Left ventricle myocardium inferior (tissue), 1 donor: ENCODE data around the gene GALK1. TPM values are rescaled to one million over a fixed set of nuclear protein-coding genes. Genes with fewer than 3 reads are reported as not detected.

Experiments
- DNase-seq: peaks from one replicate; pipeline ENCODE4 v3.0.0-alpha.2; 2020
- H3K27ac ChIP-seq: fragments of 200-600 bp; replicated peaks from 2 replicates; pipeline ENCODE4 v1.8.0; 2021
- H3K27me3 ChIP-seq: fragments of 200-600 bp; 2 replicates; pipeline ENCODE4 v1.8.0; 2021; ENCODE audit warnings: low read depth
- H3K36me3 ChIP-seq: fragments of 200-600 bp; 2 replicates; pipeline ENCODE4 v1.8.0; 2021
- H3K4me1 ChIP-seq: fragments of 200-600 bp; 2 replicates; pipeline ENCODE4 v1.8.0; 2021
- H3K4me3 ChIP-seq: fragments of 200-600 bp; 2 replicates; pipeline ENCODE4 v1.8.0; 2021; ENCODE audit warnings: mild to moderate bottlenecking, moderate library complexity
- H3K9me3 ChIP-seq: fragments of 200-600 bp; replicated peaks from 2 replicates; pipeline ENCODE4 v1.8.0; 2021
- CTCF ChIP-seq: fragments of 200-600 bp; IDR thresholded peaks from 2 replicates; pipeline ENCODE4 v1.8.0; 2021; ENCODE audit warnings: antibody characterized with exemption, mild to moderate bottlenecking, borderline replicate concordance
- intact Hi-C: fragments of 100-400 bp; cut with micrococcal nuclease; formaldehyde crosslinking; loops from one replicate; pipeline ENCODE4 v1.11.0; 2022
- total RNA-seq: library from RNA; stranded (reverse); fragmentation: NEBNext Ultra II Directional; extraction: Animal tissue kit (Norgen Biotek cat#: 25700); gene quantifications from one replicate; pipeline ENCODE4 v1.2.1, GENCODE V29; 2021
- donor health status: DM: no; HTN: yes; CAD: no; lungs with severe emphysema.

The GALK1 gene
- total RNA-seq, 1 donor from 2014 or later: 19.1 TPM

DNA sequence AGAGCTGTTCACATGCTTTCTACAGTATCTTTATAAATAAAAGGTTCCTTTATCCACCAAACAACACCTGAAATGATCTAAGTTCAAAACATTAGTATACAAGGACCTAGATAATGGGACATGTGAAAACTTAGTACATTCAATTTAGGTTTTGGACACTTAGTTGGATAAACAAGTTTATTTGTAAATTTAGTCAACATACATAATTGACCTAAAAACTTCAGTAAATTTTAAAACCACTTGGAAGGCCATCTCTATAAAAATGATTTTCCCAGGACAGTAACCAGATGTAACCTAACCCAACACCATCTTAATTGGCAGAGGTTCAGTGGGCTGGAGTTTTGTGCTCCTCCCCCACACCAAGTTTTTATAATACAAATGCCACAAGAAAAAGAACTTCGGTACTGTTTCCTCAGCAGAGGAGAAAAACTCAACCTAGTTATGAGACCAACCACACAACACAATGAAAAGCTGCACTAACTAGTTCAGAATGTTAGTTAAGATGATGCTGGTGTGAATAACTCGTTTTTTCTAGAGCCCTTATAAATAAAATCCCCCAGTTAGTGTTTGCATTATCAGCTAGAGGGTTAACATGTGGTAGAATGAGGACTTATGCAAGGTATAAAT, 12.4 kb upstream of the GALK1 start:
- H3K36me3 ChIP-seq: peaks cover 51% of the 10 kb centered on the region

DNA sequence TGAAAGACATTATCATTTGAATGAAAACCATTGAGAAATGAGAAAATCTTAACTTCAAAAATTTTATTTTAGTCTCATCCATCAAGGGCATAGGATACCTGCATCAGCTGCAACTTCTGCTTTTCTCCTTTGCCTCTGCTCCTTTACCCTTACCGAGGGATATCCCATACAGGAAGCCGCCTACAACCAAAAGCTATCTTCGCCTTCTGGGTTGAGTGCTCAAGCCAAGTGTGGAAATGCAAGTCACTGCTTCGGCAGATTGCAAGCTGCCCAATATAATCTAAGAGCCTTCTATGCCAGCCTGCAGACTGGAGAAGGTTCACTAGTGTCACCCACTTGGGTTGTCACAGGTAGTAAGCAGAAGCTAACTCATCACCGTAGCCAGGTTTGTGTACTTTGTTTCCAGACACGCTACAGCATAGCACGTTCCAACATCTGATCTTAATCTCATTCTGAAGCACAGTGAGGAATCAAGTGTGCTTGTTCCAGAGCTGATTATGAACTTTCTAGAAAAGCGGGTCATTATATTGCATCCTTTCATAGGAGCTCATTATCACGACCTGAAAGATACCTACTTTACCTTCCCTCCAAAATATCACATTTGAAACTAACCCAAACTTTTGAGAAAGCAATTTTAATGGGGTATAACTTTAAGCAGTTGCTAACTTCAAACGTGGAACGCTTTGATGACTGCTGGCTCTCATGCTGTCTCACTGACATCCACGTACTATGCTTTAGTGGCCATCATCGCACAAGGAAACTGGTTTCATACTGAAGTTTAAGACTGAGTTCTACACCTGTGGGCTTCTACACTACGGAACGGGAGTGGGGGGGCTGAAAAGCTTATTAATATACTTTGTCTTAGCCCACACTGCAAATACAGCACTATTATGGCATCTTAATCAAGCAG, 11.6 kb upstream of the GALK1 start:
- Histone ChIP-seq H3K9me3 (no peaks in the 10 kb centered on the region), H3K4me3 (peak overlapping the region; percentile 97), H3K27me3 (no peaks in the 10 kb centered on the region), H3K27ac (peak overlapping the region; percentile 97), H3K36me3 (peaks cover 51% of the 10 kb centered on the region), H3K4me1 (peaks cover 54% of the 10 kb centered on the region)
- intact Hi-C loops: no loop called here
- DNase-seq: no peak
- TF ChIP-seq CTCF: no peak

More for the DNA sequence above, 12.4 kb upstream of the GALK1 start:
- Histone ChIP-seq H3K27ac (peak overlapping the region; percentile 97), H3K4me3 (peak overlapping the region; percentile 97), H3K4me1 (peaks cover 54% of the 10 kb centered on the region), H3K27me3 (no peaks in the 10 kb centered on the region), H3K9me3 (no peaks in the 10 kb centered on the region)
- intact Hi-C loops: no loop called here
- TF ChIP-seq CTCF: no peak
- no peak for DNase-seq

DNA sequence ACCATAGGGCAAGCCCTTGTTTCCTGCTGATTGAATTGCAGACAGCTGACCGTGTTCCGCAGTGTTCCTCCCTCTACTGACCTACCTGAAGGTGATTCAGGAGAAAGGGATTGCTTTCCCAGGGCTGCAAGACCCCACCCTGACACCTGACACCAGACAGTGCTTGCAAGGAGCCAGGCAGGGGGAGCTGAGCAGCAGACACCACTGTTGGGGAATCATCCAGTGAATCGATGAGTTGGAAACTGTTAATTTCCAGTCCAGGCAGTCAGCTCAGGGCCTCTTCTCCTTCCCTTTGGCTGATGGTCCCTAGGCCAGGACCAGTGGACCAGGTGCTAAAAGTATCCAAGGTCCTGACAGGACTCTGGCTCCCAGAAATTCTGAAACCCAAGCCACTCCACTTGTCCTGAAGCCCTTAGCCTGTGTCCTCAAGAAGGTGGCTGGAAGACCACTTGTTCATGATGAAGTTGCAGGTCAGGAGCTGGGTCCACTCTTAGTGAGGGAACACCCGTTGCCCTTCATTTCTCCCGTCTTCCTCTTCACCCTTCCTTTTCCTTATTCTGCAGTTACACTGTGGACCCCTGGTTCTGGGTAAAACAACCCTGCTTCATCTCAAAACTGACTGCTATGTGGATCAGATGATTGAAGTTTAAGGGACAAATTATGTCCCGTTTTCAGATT, 10.1 kb upstream of the GALK1 start:
- H3K9me3 ChIP-seq: no peaks in the 10 kb centered on the region
- H3K4me3 ChIP-seq: no peak overlapping the region
- H3K27me3 ChIP-seq: no peaks in the 10 kb centered on the region
- H3K27ac ChIP-seq: peak overlapping the region; percentile 97
- intact Hi-C loops: no loop called here
- H3K4me1 ChIP-seq: peaks cover 49% of the 10 kb centered on the region
- TF ChIP-seq CTCF: no peak
- no peak for DNase-seq
- H3K36me3 ChIP-seq: peaks cover 51% of the 10 kb centered on the region

DNA sequence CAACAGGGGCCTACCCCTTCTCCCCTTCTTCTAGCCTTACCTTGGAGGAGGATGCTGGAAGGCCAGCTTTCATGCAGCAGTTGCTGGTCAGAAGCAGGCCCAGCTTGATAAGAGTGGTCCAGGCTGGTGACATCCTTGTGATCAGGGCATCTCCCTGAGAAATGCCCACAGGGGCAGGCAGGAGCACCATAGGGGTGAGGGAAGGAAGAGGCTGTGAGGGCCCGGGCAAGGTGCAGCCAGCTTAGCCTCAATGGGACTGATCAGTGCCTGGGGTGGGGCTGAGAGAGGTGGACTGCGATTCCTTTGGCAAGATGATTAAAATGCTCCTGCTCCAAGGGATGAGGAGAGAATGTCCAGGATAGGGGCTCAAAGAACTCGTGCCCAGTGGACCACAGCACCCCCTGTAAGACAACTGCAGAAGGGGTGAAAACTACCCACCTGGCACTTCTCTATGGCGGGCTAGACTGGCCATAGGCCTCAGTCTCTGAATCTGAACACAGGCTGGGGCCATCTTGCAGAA, 9.5 kb upstream of the GALK1 start:
- no peak for DNase-seq
- Histone ChIP-seq H3K9me3 (no peaks in the 10 kb centered on the region), H3K27ac (peak overlapping the region; percentile 97), H3K36me3 (peaks cover 51% of the 10 kb centered on the region), H3K27me3 (no peaks in the 10 kb centered on the region), H3K4me1 (peaks cover 47% of the 10 kb centered on the region), H3K4me3 (no peak overlapping the region)
- intact Hi-C loops: no loop called here
- no peak for TF ChIP-seq CTCF

- Histone ChIP-seq H3K27ac (no peak overlapping the region), H3K4me3 (no peak overlapping the region), H3K4me1 (peaks cover 42% of the 10 kb centered on the region), H3K27me3 (no peaks in the 10 kb centered on the region), H3K9me3 (no peaks in the 10 kb centered on the region), H3K36me3 (peaks cover 49% of the 10 kb centered on the region)
- intact Hi-C loops: no loop called here
- TF ChIP-seq CTCF: no peak
- DNase-seq: no peak
Observed at GRCh38 chr17:75773808-75774470, 8.9 kb upstream of the GALK1 start.
